Measurements from ENCODE around the gene CFAP100.

DNA sequence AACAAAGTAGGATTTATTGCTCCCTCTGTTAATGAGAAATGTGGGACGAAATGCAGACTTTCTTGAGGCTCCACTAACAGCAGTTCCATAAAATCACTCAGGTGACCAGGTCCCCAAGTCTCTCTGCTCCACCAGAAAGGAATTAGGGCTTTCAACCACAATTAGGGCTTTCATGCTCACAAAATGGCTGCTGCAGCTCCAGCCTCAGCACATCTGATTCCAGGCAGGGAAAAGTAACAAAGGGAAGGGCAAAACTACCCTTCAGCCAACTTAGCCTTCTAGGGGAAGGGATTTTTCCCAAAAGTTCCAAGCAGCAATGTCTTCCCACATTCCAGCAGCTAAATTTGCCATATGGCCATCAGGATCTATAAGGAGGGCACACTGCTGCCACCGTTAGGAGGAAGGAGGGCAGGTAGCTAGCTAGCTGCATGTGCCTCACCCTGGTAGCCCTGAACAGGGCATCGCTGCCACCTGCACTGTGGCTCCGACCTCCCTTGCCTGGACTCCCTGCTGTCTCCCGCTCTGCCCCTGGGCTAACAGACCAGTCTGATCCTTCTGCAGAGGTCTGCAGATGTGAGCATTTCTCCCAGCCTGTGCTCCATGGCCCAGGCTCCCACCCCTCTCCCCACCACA, 12.8 kb downstream of the CFAP100 start:
- TF ChIP-seq, protein P1, sequence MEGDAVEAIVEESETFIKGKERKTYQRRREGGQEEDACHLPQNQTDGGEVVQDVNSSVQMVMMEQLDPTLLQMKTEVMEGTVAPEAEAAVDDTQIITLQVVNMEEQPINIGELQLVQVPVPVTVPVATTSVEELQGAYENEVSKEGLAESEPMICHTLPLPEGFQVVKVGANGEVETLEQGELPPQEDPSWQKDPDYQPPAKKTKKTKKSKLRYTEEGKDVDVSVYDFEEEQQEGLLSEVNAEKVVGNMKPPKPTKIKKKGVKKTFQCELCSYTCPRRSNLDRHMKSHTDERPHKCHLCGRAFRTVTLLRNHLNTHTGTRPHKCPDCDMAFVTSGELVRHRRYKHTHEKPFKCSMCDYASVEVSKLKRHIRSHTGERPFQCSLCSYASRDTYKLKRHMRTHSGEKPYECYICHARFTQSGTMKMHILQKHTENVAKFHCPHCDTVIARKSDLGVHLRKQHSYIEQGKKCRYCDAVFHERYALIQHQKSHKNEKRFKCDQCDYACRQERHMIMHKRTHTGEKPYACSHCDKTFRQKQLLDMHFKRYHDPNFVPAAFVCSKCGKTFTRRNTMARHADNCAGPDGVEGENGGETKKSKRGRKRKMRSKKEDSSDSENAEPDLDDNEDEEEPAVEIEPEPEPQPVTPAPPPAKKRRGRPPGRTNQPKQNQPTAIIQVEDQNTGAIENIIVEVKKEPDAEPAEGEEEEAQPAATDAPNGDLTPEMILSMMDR (IDR thresholded peaks at IDR 0.05; ENCODE audit: low read length): no peak
- no peak for TF ChIP-seq EZH2 (IDR thresholded peaks at IDR 0.05; ENCODE audit: borderline replicate concordance, low read length)

Measured in OCI-LY1 (cell line).